Endothelial cell of umbilical vein (primary cell): ENCODE data around the gene ELAC2.

ENCODE experiments used
- MYC ChIP-seq: IDR thresholded peaks from one replicate; pipeline ENCODE4 v1.6.1; 2011; ENCODE audit warnings: mild to moderate bottlenecking, low read depth, low read length
- POLR2A ChIP-seq: IDR thresholded peaks from 2 replicates; pipeline ENCODE4 v1.6.1; 2012; ENCODE audit warnings: low read depth, mild to moderate bottlenecking, control low read depth, low read length
- POLR2AphosphoS5 ChIP-seq: IDR thresholded peaks from 2 replicates; pipeline ENCODE4 v1.6.1; 2012; ENCODE audit warnings: low read depth, mild to moderate bottlenecking, control low read depth, low read length, moderate library complexity; ENCODE audit not compliant: insufficient read depth
- TF ChIP-seq, protein P1 (sequence below), 2 donors: IDR thresholded peaks; 1 replicate in 1 of 2; 2 replicates in 1 of 2; pipeline ENCODE4 v1.5.1; 2011; ENCODE audit warnings: low read length in 2 of 2, mild to moderate bottlenecking in 2 of 2, moderate library complexity in 2 of 2, control low read depth in 1 of 2, inconsistent platforms in 1 of 2, low read depth in 1 of 2; ENCODE audit not compliant: insufficient read depth in 1 of 2; ENCODE audit errors: extremely low read depth in 1 of 2

DNA sequence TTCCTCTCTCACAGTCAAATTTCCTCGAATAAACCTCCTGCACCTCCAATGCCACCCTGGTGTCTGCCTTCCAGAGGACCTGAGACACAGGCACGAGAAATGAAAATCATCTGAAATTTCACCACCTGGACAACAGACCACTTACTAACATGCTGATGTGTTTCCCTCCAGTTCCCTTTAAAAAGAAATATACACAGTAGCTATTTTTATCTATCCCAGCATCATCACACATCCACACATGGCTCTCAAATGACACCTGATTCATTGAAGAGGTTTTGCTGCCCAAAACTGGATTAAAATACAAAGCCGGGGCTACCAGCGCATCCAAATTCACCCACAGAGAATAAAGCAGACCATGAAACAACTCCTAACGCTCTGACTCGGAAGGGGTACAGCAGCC is 13.9 kb downstream of the ELAC2 start:
- TF ChIP-seq, protein P1, sequence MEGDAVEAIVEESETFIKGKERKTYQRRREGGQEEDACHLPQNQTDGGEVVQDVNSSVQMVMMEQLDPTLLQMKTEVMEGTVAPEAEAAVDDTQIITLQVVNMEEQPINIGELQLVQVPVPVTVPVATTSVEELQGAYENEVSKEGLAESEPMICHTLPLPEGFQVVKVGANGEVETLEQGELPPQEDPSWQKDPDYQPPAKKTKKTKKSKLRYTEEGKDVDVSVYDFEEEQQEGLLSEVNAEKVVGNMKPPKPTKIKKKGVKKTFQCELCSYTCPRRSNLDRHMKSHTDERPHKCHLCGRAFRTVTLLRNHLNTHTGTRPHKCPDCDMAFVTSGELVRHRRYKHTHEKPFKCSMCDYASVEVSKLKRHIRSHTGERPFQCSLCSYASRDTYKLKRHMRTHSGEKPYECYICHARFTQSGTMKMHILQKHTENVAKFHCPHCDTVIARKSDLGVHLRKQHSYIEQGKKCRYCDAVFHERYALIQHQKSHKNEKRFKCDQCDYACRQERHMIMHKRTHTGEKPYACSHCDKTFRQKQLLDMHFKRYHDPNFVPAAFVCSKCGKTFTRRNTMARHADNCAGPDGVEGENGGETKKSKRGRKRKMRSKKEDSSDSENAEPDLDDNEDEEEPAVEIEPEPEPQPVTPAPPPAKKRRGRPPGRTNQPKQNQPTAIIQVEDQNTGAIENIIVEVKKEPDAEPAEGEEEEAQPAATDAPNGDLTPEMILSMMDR (IDR thresholded peaks at IDR 0.05; ENCODE audit: extremely low read depth in 1 of 2, insufficient read depth in 1 of 2, low read depth in 1 of 2, low read length in 2 of 2), result no peak
- TF ChIP-seq MYC (no peak), POLR2AphosphoS5 (no peak), POLR2A (no peak)
